HepG2 (cell line): Measurements from ENCODE around the gene NOS1. TPM values are rescaled to one million over a fixed set of nuclear protein-coding genes. Genes with fewer than 3 reads are reported as not detected.

Experiments
- ATAC-seq: fragments of 200-7000 bp; cut with Tn5 transposase; 3 replicates; pipeline ENCODE4 v1.9.1; 2020; ENCODE audit warnings: mild to moderate bottlenecking, moderate library complexity
- BruUV-seq: library from RNA; stranded (reverse); fragments of 400-500 nt; replicated peaks from 2 replicates; lab custom pipeline; 2021; lab: Mats Ljungman, UMichigan
- CTCF ChIA-PET: fragments of 300-600 bp; formaldehyde crosslinking; extraction: SDS; loops from one replicate; lab custom pipeline; 2021; ENCODE audit warnings: low total read pairs, inconsistent platforms, low intra/inter-chr PET ratio; lab: Yijun Ruan, JAX
- POLR2A ChIA-PET: fragments of 350-600 bp; sonication (Branson Sonifier 250); formaldehyde crosslinking; loops from one replicate; lab custom pipeline; 2020; ENCODE audit warnings: antibody characterized with exemption, inconsistent platforms; lab: Yijun Ruan, JAX
- DNase-seq: peaks from one replicate; pipeline ENCODE4 v3.0.0-alpha.2; 2015; ENCODE audit warnings: low spot score
- FAIRE-seq: peaks from 3 replicates; lab custom pipeline; 2011; peaks lifted over from hg19 to GRCh38; lab: Jason Lieb, UNC
- H2AFZ ChIP-seq: one replicate; pipeline ENCODE4 v1.6.1; 2011; ENCODE audit warnings: low read length, inconsistent platforms
- H3K27ac ChIP-seq: fragments of 300-600 bp; 3 replicates; pipeline ENCODE4 v1.8.0; 2011; ENCODE audit warnings: mixed run types, mild to moderate bottlenecking, mixed read lengths, low read length, inconsistent platforms; ENCODE audit not compliant: insufficient read depth; ENCODE audit errors: extremely low read length
- H3K27me3 ChIP-seq, 2 experiments: fragments of 200-600 bp in 1 of 2; 2 replicates in 1 of 2; 3 replicates in 1 of 2; pipeline versions ENCODE4 v1.6.0 to v1.8.0; 2011; ENCODE audit warnings: low read length in 2 of 2, mild to moderate bottlenecking in 2 of 2, moderate library complexity in 2 of 2, inconsistent platforms in 1 of 2; ENCODE audit not compliant: insufficient read depth in 2 of 2, control insufficient read depth in 1 of 2
- H3K36me3 ChIP-seq, 2 experiments: fragments of 200-600 bp in 1 of 2; replicated peaks in 1 of 2; 2 replicates in 1 of 2; 3 replicates in 1 of 2; pipeline versions ENCODE4 v1.5.1 to v1.8.0; 2011; ENCODE audit warnings: low read length in 2 of 2, inconsistent platforms in 1 of 2; ENCODE audit not compliant: insufficient read depth in 2 of 2, control insufficient read depth in 1 of 2
- H3K4me1 ChIP-seq: 2 replicates; pipeline ENCODE4 v1.5.1; 2012; ENCODE audit warnings: low read length, inconsistent platforms; ENCODE audit not compliant: insufficient read depth
- H3K4me2 ChIP-seq: 2 replicates; pipeline ENCODE4 v1.6.0; 2011; ENCODE audit warnings: low read depth, low read length, inconsistent platforms
- H3K4me3 ChIP-seq, 3 experiments: fragments of 200-600 bp in 1 of 3; sonication (generic), shearing (Covaris generic) in 1 of 3; replicated peaks in 1 of 3; 2 replicates each; pipeline ENCODE4 v1.5.1; 2011 to 2016; ENCODE audit warnings: low read length in 3 of 3, inconsistent platforms in 2 of 3, low read depth in 2 of 3, mild to moderate bottlenecking in 2 of 3, control low read depth in 1 of 3, mixed read lengths in 1 of 3; ENCODE audit not compliant: insufficient read depth in 1 of 3
- H3K79me2 ChIP-seq: one replicate; pipeline ENCODE4 v1.6.1; 2011; ENCODE audit warnings: low read length, inconsistent platforms; ENCODE audit not compliant: insufficient read depth
- H3K9ac ChIP-seq: 2 replicates; pipeline ENCODE4 v1.6.0; 2011; ENCODE audit warnings: mild to moderate bottlenecking, low read depth, low read length, inconsistent platforms; ENCODE audit not compliant: insufficient read depth
- H3K9me3 ChIP-seq: 2 replicates; pipeline ENCODE4 v1.5.1; 2012; ENCODE audit warnings: mild to moderate bottlenecking, low read length
- H4K20me1 ChIP-seq: 2 replicates; pipeline ENCODE4 v1.6.0; 2011; ENCODE audit warnings: inconsistent platforms, mild to moderate bottlenecking, low read length, moderate library complexity; ENCODE audit not compliant: insufficient read depth
- ATF7-NPFF ChIP-seq: sonication (generic); formaldehyde crosslinking; IDR thresholded peaks from 2 replicates; pipeline ENCODE4 v1.8.1; 2023; ENCODE audit warnings: mild to moderate bottlenecking, low read depth, missing genetic modification reagents, moderate library complexity
- CCDC6 ChIP-seq: sonication (generic); formaldehyde crosslinking; IDR thresholded peaks from 2 replicates; pipeline ENCODE4 v1.8.1; 2022; ENCODE audit warnings: mild to moderate bottlenecking, missing genetic modification reagents, moderate library complexity
- CEBPG ChIP-seq: IDR thresholded peaks from 2 replicates; pipeline ENCODE4 v1.6.1; 2016
- CREB1 ChIP-seq, 2 experiments: fragments of 450-650 bp in 1 of 2; IDR thresholded peaks; 2 replicates each; pipeline ENCODE4 v1.6.1; 2016 to 2017; ENCODE audit warnings: control low read depth in 1 of 2, mild to moderate bottlenecking in 1 of 2, missing compliant biosample characterization in 1 of 2, missing genetic modification characterization in 1 of 2
- E2F1 ChIP-seq: sonication (generic); formaldehyde crosslinking; IDR thresholded peaks from 2 replicates; pipeline ENCODE4 v1.5.0; 2020; ENCODE audit warnings: missing genetic modification reagents
- GATAD2A ChIP-seq: IDR thresholded peaks from 2 replicates; pipeline ENCODE4 v1.6.1; 2016
- GMEB1 ChIP-seq: sonication (generic); formaldehyde crosslinking; IDR thresholded peaks from 2 replicates; pipeline ENCODE4 v1.5.1; 2020; ENCODE audit warnings: missing genetic modification reagents, mild to moderate bottlenecking, borderline replicate concordance
- PCBP1 ChIP-seq: fragments of 200-400 bp; formaldehyde crosslinking; IDR thresholded peaks from 2 replicates; pipeline ENCODE4 v1.6.1; 2017; ENCODE audit warnings: mild to moderate bottlenecking, low read depth, low read length, borderline replicate concordance
- SP5 ChIP-seq: IDR thresholded peaks from 2 replicates; pipeline ENCODE4 v1.6.1; 2016; ENCODE audit warnings: low read depth, borderline replicate concordance
- SRY ChIP-seq: sonication (generic); formaldehyde crosslinking; IDR thresholded peaks from 2 replicates; pipeline ENCODE4 v1.8.0; 2022; ENCODE audit warnings: mild to moderate bottlenecking, missing genetic modification reagents
- ZNF17 ChIP-seq: sonication (generic); formaldehyde crosslinking; IDR thresholded peaks from 2 replicates; pipeline ENCODE4 v1.5.0; 2020; ENCODE audit warnings: mild to moderate bottlenecking, missing genetic modification reagents
- ZNF256 ChIP-seq: sonication (generic); formaldehyde crosslinking; conservative IDR thresholded peaks from 2 replicates; pipeline ENCODE4 v1.4.0; 2020; ENCODE audit warnings: missing genetic modification reagents
- ZNF484 ChIP-seq: sonication (generic); formaldehyde crosslinking; IDR thresholded peaks from 2 replicates; pipeline ENCODE4 v1.5.1; 2020; ENCODE audit warnings: mild to moderate bottlenecking, low read depth, missing genetic modification reagents, borderline replicate concordance
- ZNF816 ChIP-seq: sonication (generic); formaldehyde crosslinking; IDR thresholded peaks from 2 replicates; pipeline ENCODE4 v1.8.0; 2022; ENCODE audit warnings: missing genetic modification reagents, mild to moderate bottlenecking, borderline replicate concordance
- ZNF841 ChIP-seq: sonication (generic); formaldehyde crosslinking; IDR thresholded peaks from 2 replicates; pipeline ENCODE4 v1.8.1; 2023; ENCODE audit warnings: missing genetic modification reagents, borderline replicate concordance
- WGBS: methylation state at CpG from one replicate; pipeline ENCODE4 v1.1.6; 2017; ENCODE audit warnings: low lambda C conversion rate; 5-methylcytosine and 5-hydroxymethylcytosine counted together
- in situ Hi-C: cut with HindIII; loops from 2 replicates; pipeline ENCODE4 v1.10.0; 2017; ENCODE audit warnings: low pct_unique_long_range_greater_than_20kb; ENCODE audit not compliant: extremely low pct_ligation_motif_present
- intact Hi-C: fragments of 100-400 bp; cut with micrococcal nuclease; formaldehyde crosslinking; loops from one replicate; pipeline ENCODE4 v1.10.0; 2022; ENCODE audit not compliant: unreplicated experiment
- polyA plus RNA-seq, 8 experiments: library from polyadenylated mRNA; depleted of rRNA in 3 of 8; stranded (reverse) in 7 of 8; unstranded in 1 of 8; fragments of >200 nt; fragmentation: Illumina TruSeq in 4 of 8; extraction: Trizol in 4 of 8; gene quantifications; 2 replicates each; pipeline versions ENCODE4 v1.2.1 to v1.2.3, GENCODE V29; 2011 to 2016; ENCODE audit warnings: low read depth in 4 of 8, missing spikeins in 1 of 8, mixed read lengths in 1 of 8; ENCODE audit not compliant: insufficient read depth in 1 of 8
- total RNA-seq, 5 experiments: library from RNA; depleted of rRNA; stranded (reverse); fragments of >200 nt; fragmentation: Illumina TruSeq; extraction: Trizol; gene quantifications; 2 replicates each; pipeline ENCODE4 v1.2.3, GENCODE V29; 2016; ENCODE audit warnings: low read depth in 1 of 5
- TF ChIP-seq, protein P1 (sequence below): IDR thresholded peaks from 2 replicates; pipeline ENCODE4 v1.6.1; 2016; ENCODE audit warnings: control low read depth

The NOS1 gene
- total and polyA plus RNA-seq, 2 of the 13 experiments (the other 11 are each of a cell fraction or from before 2014, with no cell fraction given): not detected

GRCh38 chr12:117329756-117330155 is 31.7 kb downstream of the NOS1 start:
- 15% methylated on average over 8 of the region's 8 CpGs for WGBS
- H3K9ac ChIP-seq: no peak overlapping the region
- H3K79me2 ChIP-seq: no peaks in the 10 kb centered on the region
- no peak for TF ChIP-seq SRY (CRISPR knock-in tag)
- TF ChIP-seq E2F1 (CRISPR knock-in tag): no peak
- TF ChIP-seq SP5 (CRISPR knock-in tag): no peak
- no peak for TF ChIP-seq ZNF841 (CRISPR knock-in tag)
- TF ChIP-seq CEBPG: no peak
- H3K4me3 ChIP-seq: no peak overlapping the region
- FAIRE-seq (no peak), ATAC-seq (no peak), DNase-seq (no peak)
- H3K27ac ChIP-seq: no peak overlapping the region
- ChIA-PET POLR2A (no interaction called here), CTCF (no interaction called here)
- H3K36me3 ChIP-seq: no peaks in the 10 kb centered on the region
- H2AFZ ChIP-seq: no peak overlapping the region
- intact Hi-C loops: no loop called here
- no peaks in the 10 kb centered on the region for H4K20me1 ChIP-seq
- peaks cover 3 to 50% of the 10 kb centered on the region in 2 experiments; a peak in 3 of 5 replicates for H3K27me3 ChIP-seq
- no TSS peak for BruUV-seq
- in situ Hi-C loops: no loop called here
- no peaks in the 10 kb centered on the region for H3K9me3 ChIP-seq
- no peak overlapping the region for H3K4me2 ChIP-seq
- 0 out of 2 replicates have a peak, but pooled peaks cover 7% of the 10 kb centered on the region for H3K4me1 ChIP-seq

- Histone ChIP-seq H2AFZ (no peak overlapping the region), H3K9me3 (no peaks in the 10 kb centered on the region), H3K4me3 (no peak overlapping the region), H3K79me2 (no peaks in the 10 kb centered on the region), H3K27me3 (peaks cover under 1 to 43% of the 10 kb centered on the region in 2 experiments; a peak in 3 of 5 replicates), H3K27ac (no peak overlapping the region), H4K20me1 (no peaks in the 10 kb centered on the region), H3K36me3 (no peaks in the 10 kb centered on the region), H3K4me2 (no peak overlapping the region), H3K4me1 (0 out of 2 replicates have a peak, but pooled peaks cover 7% of the 10 kb centered on the region), H3K9ac (no peak overlapping the region)
- POLR2A ChIA-PET: no interaction called here
- no TSS peak for BruUV-seq
- no peak for ATAC-seq
- CTCF ChIA-PET: no interaction called here
- 7% methylated on average over 13 of the region's 13 CpGs for WGBS
- in situ Hi-C loops: no loop called here
- FAIRE-seq: no peak
- DNase-seq: no peak
- intact Hi-C loops: no loop called here
- TF ChIP-seq ZNF816 (CRISPR knock-in tag): no peak
- TF ChIP-seq ATF7-NPFF: no peak
- no peak for TF ChIP-seq GATAD2A
- TF ChIP-seq PCBP1: no peak
- TF ChIP-seq GMEB1 (CRISPR knock-in tag): no peak
- no peak for TF ChIP-seq CREB1 (IDR thresholded peaks at IDR 0.05)
- TF ChIP-seq CREB1 (CRISPR knock-in tag; IDR thresholded peaks at IDR 0.05): no peak
- no peak for TF ChIP-seq ZNF256 (CRISPR knock-in tag)
- no peak for TF ChIP-seq CCDC6
- no peak for TF ChIP-seq ZNF484 (CRISPR knock-in tag)
- TF ChIP-seq, protein P1, sequence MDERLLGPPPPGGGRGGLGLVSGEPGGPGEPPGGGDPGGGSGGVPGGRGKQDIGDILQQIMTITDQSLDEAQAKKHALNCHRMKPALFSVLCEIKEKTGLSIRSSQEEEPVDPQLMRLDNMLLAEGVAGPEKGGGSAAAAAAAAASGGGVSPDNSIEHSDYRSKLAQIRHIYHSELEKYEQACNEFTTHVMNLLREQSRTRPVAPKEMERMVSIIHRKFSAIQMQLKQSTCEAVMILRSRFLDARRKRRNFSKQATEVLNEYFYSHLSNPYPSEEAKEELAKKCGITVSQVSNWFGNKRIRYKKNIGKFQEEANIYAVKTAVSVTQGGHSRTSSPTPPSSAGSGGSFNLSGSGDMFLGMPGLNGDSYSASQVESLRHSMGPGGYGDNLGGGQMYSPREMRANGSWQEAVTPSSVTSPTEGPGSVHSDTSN: no peak
- no peak for TF ChIP-seq ZNF17 (CRISPR knock-in tag)
These were observed 32.8 kb downstream of the NOS1 start for GRCh38 chr12:117328556-117329100.
